K562 (cell line): Measurements from ENCODE around the gene CSNK1D. TPM values are rescaled to one million over a fixed set of nuclear protein-coding genes. Genes with fewer than 3 reads are reported as not detected.

Experiments used
- BCL6 ChIP-seq: fragments of 250-450 bp; sonication (Bioruptor Pico); IDR thresholded peaks from 2 replicates; pipeline ENCODE4 v1.4.0; 2020
- GTF2B ChIP-seq: IDR thresholded peaks from 2 replicates; pipeline ENCODE4 v1.6.1; 2011; ENCODE audit not compliant: insufficient read length; ENCODE audit errors: extremely low read depth
- HDAC3 ChIP-seq: fragments of 450-650 bp; IDR thresholded peaks from 2 replicates; pipeline ENCODE4 v1.6.1; 2018; ENCODE audit warnings: borderline replicate concordance, mild to moderate bottlenecking, moderate library complexity; ENCODE audit not compliant: partially characterized antibody
- PPARD ChIP-seq: fragments of 250-450 bp; sonication (Bioruptor Pico); IDR thresholded peaks from 2 replicates; pipeline ENCODE4 v1.8.0; 2022; ENCODE audit warnings: inconsistent platforms, mild to moderate bottlenecking, moderate library complexity
- TRIM24 ChIP-seq, 2 experiments: fragments of 450-650 bp; IDR thresholded peaks; 2 replicates each; pipeline ENCODE4 v1.6.1; 2016
- TRIM28 ChIP-seq: fragments of 450-650 bp; IDR thresholded peaks from 2 replicates; pipeline ENCODE4 v1.6.1; 2017
- ZBTB9 ChIP-seq: fragments of 450-650 bp; formaldehyde crosslinking; IDR thresholded peaks from 2 replicates; pipeline ENCODE4 v1.4.0; 2020; ENCODE audit warnings: mild to moderate bottlenecking, moderate library complexity
- ZNF175 ChIP-seq: fragments of 200-800 bp; sonication (Bioruptor generic); IDR thresholded peaks from 2 replicates; pipeline ENCODE4 v1.6.1; 2016; ENCODE audit warnings: low read depth, mild to moderate bottlenecking, missing genetic modification characterization, missing compliant biosample characterization
- ZNF668 ChIP-seq: fragments of 250-450 bp; sonication (Bioruptor Pico); IDR thresholded peaks from 2 replicates; pipeline ENCODE4 v1.8.0; 2022; ENCODE audit warnings: mild to moderate bottlenecking, inconsistent platforms
- polyA plus RNA-seq, 8 experiments: library from polyadenylated mRNA; depleted of rRNA in 4 of 8; stranded (reverse) in 5 of 8; unstranded in 3 of 8; fragments of >200 nt; fragmentation: Nextera tagmentation in 2 of 8; fragmentation: Illumina TruSeq in 1 of 8; extraction: Ambion mirVana in 2 of 8; extraction: Trizol in 1 of 8; gene quantifications; 2 replicates each; pipeline versions ENCODE4 v1.2.1 to v1.2.3, GENCODE V29; 2011 to 2014; ENCODE audit warnings: inconsistent platforms in 1 of 8, missing spikeins in 1 of 8
- total RNA-seq, 7 experiments: library from RNA; depleted of rRNA in 6 of 7; stranded (reverse); fragments of >200 nt in 6 of 7; fragmentation: Illumina TruSeq in 2 of 7; extraction: Trizol in 2 of 7; gene quantifications; 2 replicates each; pipeline versions ENCODE4 v1.2.1 to v1.2.3, GENCODE V29; 2011 to 2021; ENCODE audit warnings: low replicate concordance in 1 of 7
- TF ChIP-seq, protein P1 (sequence below): fragments of 450-650 bp; IDR thresholded peaks from 2 replicates; pipeline ENCODE4 v1.6.1; 2018; ENCODE audit not compliant: partially characterized antibody
- TF ChIP-seq, protein P2 (sequence below): sonication (generic); IDR thresholded peaks from 2 replicates; pipeline ENCODE4 v1.6.1; 2016

The CSNK1D gene
- total and polyA plus RNA-seq, 9 of the 15 experiments (the other 6 are each of a cell fraction or from before 2014, with no cell fraction given), result 6.5 to 133 (median 41.3) TPM

DNA sequence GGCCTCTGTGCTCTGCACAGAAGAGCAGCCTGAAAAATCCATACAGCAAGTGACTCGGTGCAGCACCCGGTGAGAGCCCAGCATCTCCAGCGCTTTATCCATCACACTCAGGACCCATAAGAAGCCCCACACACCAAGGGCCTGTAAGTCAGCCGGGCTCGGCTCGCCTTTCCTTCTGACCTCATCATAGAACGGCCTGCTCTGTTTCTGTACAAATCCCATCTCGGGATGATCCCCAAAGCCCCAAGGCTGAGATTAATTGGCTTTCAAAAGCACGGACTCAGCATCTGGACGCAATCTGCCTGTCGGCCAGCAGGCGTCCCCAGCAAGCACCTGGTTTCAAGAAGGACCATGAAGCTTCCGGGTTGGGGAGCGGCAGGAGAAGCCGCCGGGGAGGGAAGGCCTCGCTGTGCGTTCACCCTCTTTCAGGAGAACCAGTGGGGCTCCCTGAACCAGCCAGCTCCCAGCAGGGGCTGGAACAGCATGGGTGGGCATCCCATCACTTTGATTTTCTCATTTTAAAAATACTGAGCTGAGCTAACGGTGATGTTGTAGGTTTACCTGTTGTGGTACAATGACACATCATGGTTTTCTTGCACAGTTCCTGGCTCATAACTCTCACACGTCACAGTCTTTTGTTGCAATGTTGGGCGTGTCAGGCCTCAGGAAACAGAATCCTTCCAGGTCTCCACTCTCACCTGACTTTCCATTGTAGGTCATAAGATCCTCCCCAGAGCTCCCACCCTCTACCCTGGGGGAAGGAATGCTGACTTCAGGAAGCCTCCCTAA lies 67.6 kb downstream of the CSNK1D start (continued):
- TF ChIP-seq ZBTB9 (CRISPR knock-in tag) (peak; percentile 86; the same call in 1 of the 2 replicates), TRIM24 (IDR thresholded peaks at IDR 0.05) (no peak), ZNF175 (CRISPR knock-in tag) (no peak), BCL6 (CRISPR knock-in tag) (peak; percentile 27; the same call in 1 of the 2 replicates), GTF2B (no peak), TRIM28 (no peak), PPARD (CRISPR knock-in tag) (no peak), HDAC3 (no peak), ZNF668 (CRISPR knock-in tag) (0 out of 2 replicates have a peak, but pooled peaks have one; percentile 71)
- TF ChIP-seq, protein P1, sequence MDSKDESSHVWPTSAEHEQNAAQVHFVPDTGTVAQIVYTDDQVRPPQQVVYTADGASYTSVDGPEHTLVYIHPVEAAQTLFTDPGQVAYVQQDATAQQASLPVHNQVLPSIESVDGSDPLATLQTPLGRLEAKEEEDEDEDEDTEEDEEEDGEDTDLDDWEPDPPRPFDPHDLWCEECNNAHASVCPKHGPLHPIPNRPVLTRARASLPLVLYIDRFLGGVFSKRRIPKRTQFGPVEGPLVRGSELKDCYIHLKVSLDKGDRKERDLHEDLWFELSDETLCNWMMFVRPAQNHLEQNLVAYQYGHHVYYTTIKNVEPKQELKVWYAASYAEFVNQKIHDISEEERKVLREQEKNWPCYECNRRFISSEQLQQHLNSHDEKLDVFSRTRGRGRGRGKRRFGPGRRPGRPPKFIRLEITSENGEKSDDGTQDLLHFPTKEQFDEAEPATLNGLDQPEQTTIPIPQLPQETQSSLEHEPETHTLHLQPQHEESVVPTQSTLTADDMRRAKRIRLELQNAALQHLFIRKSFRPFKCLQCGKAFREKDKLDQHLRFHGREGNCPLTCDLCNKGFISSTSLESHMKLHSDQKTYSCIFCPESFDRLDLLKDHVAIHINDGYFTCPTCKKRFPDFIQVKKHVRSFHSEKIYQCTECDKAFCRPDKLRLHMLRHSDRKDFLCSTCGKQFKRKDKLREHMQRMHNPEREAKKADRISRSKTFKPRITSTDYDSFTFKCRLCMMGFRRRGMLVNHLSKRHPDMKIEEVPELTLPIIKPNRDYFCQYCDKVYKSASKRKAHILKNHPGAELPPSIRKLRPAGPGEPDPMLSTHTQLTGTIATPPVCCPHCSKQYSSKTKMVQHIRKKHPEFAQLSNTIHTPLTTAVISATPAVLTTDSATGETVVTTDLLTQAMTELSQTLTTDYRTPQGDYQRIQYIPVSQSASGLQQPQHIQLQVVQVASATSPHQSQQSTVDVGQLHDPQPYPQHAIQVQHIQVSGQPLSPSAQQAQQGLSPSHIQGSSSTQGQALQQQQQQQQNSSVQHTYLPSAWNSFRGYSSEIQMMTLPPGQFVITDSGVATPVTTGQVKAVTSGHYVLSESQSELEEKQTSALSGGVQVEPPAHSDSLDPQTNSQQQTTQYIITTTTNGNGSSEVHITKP, result no peak
- TF ChIP-seq, protein P2, sequence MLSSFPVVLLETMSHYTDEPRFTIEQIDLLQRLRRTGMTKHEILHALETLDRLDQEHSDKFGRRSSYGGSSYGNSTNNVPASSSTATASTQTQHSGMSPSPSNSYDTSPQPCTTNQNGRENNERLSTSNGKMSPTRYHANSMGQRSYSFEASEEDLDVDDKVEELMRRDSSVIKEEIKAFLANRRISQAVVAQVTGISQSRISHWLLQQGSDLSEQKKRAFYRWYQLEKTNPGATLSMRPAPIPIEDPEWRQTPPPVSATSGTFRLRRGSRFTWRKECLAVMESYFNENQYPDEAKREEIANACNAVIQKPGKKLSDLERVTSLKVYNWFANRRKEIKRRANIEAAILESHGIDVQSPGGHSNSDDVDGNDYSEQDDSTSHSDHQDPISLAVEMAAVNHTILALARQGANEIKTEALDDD, result no peak
